Endothelial cell (in vitro differentiated cells): Measurements from ENCODE around the gene FBXO38. TPM values are rescaled to one million over a fixed set of nuclear protein-coding genes. Genes with fewer than 3 reads are reported as not detected.
"Not testable (repeated sequence)": the region's sequence is repeated elsewhere in the genome, so short reads cannot be mapped to it uniquely, and the experiment has no call there.

Source experiments
- DNase-seq: peaks from one replicate; pipeline ENCODE4 v3.0.0; 2021; ENCODE audit warnings: low spot score
- H3K27ac Mint-ChIP-seq: one replicate; pipeline ENCODE4 v1.8.0; 2021; ENCODE audit warnings: mixed read lengths, inconsistent platforms; ENCODE audit not compliant: unreplicated experiment
- H3K27me3 Mint-ChIP-seq: one replicate; pipeline ENCODE4 v1.8.0; 2021; ENCODE audit warnings: mild to moderate bottlenecking, moderate library complexity, mixed read lengths, inconsistent platforms; ENCODE audit not compliant: unreplicated experiment
- H3K36me3 Mint-ChIP-seq: one replicate; pipeline ENCODE4 v1.8.0; 2021; ENCODE audit warnings: mild to moderate bottlenecking, low read depth, mixed read lengths, inconsistent platforms; ENCODE audit not compliant: unreplicated experiment
- H3K4me1 Mint-ChIP-seq: one replicate; pipeline ENCODE4 v1.8.0; 2021; ENCODE audit warnings: mild to moderate bottlenecking, mixed read lengths, inconsistent platforms; ENCODE audit not compliant: unreplicated experiment
- H3K4me3 Mint-ChIP-seq: one replicate; pipeline ENCODE4 v1.8.0; 2021; ENCODE audit warnings: mild to moderate bottlenecking, mixed read lengths, inconsistent platforms; ENCODE audit not compliant: unreplicated experiment
- H3K9me3 Mint-ChIP-seq: one replicate; pipeline ENCODE4 v1.8.0; 2021; ENCODE audit warnings: mixed read lengths, inconsistent platforms; ENCODE audit not compliant: unreplicated experiment
- CTCF ChIP-seq: fragments of 200-600 bp; sonication (generic); IDR thresholded peaks from one replicate; pipeline ENCODE4 v1.5.0; 2021; ENCODE audit warnings: antibody characterized with exemption; ENCODE audit not compliant: unreplicated experiment
- total RNA-seq: library from RNA; stranded (reverse); fragmentation: NEBNext Ultra II Directional; extraction: Animal tissue kit (Norgen Biotek cat#: 25700); gene quantifications from one replicate; pipeline ENCODE4 v1.2.1, GENCODE V29; 2021; ENCODE audit not compliant: unreplicated experiment

The FBXO38 gene
- total RNA-seq, 1 donor from 2014 or later: 50.0 TPM

GRCh38 chr5:148465381-148466235 is 81.8 kb downstream of the FBXO38 start:
- DNase-seq: no peak
- Mint-ChIP-seq H3K36me3 (no peaks in the 10 kb centered on the region), H3K9me3 (no peaks in the 10 kb centered on the region), H3K27ac (no peak overlapping the region), H3K4me3 (no peak overlapping the region), H3K4me1 (no peaks in the 10 kb centered on the region), H3K27me3 (no peaks in the 10 kb centered on the region)
- TF ChIP-seq CTCF: no peak

- no peak for TF ChIP-seq CTCF
- no peak for DNase-seq
- H3K36me3 Mint-ChIP-seq: no peaks in the 10 kb centered on the region
- no peaks in the 10 kb centered on the region for H3K27me3 Mint-ChIP-seq
- H3K4me1 Mint-ChIP-seq: no peaks in the 10 kb centered on the region
- no peaks in the 10 kb centered on the region for H3K9me3 Mint-ChIP-seq
- no peak overlapping the region for H3K27ac Mint-ChIP-seq
- H3K4me3 Mint-ChIP-seq: no peak overlapping the region
These were observed 82.5 kb downstream of the FBXO38 start for GRCh38 chr5:148466236-148466580.

- Mint-ChIP-seq H3K36me3 (no peaks in the 10 kb centered on the region), H3K4me3 (no peak overlapping the region), H3K9me3 (no peaks in the 10 kb centered on the region), H3K4me1 (no peaks in the 10 kb centered on the region), H3K27ac (no peak overlapping the region), H3K27me3 (no peaks in the 10 kb centered on the region)
- TF ChIP-seq CTCF: no peak
- DNase-seq: no peak
These were observed 84.2 kb downstream of the FBXO38 start for GRCh38 chr5:148467958-148468357.

GRCh38 chr5:148468746-148469145 is 85.0 kb downstream of the FBXO38 start:
- not testable (repeated sequence) for DNase-seq, H3K27ac Mint-ChIP-seq, H3K4me3 Mint-ChIP-seq, H3K4me1 Mint-ChIP-seq, H3K9me3 Mint-ChIP-seq, H3K27me3 Mint-ChIP-seq, H3K36me3 Mint-ChIP-seq

- no peak overlapping the region for H3K27ac Mint-ChIP-seq
- H3K9me3 Mint-ChIP-seq: no peaks in the 10 kb centered on the region
- no peaks in the 10 kb centered on the region for H3K27me3 Mint-ChIP-seq
- no peak overlapping the region for H3K4me3 Mint-ChIP-seq
- H3K36me3 Mint-ChIP-seq: no peaks in the 10 kb centered on the region
- TF ChIP-seq CTCF: no peak
- no peak for DNase-seq
- H3K4me1 Mint-ChIP-seq: no peaks in the 10 kb centered on the region
These were observed 85.8 kb downstream of the FBXO38 start for GRCh38 chr5:148469501-148469935.
